ENCODE results near the gene CMSS1.

The CMSS1 gene

DNA sequence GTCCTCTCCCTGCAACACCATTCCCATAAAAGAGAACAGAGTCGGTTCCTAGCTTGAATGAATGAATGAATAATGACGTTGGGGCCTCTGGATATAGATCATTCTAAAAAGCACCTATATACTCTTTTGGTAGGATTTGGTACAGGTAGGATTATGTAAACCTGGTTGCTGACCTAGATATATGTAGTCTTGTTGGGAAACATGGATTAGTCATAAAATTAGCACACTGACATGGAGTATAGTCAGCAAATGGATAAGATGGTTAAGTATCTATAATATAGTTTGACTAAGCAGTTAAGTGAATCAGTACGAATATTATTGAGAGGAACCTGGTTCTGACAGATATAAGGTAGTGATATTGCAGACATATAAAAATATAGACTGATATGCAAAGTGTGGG, 154.1 kb downstream of the CMSS1 start:
- Histone ChIP-seq H3K27me3 (ENCODE audit: insufficient read depth, low read length) (no peaks in the 10 kb centered on the region), H3K27ac (ENCODE audit: low read depth, low read length) (no peak overlapping the region), H3K36me3 (ENCODE audit: insufficient read depth, low read length) (no peaks in the 10 kb centered on the region), H3K4me3 (ENCODE audit: low read depth, low read length) (no peak overlapping the region), H2AFZ (ENCODE audit: low read length, unreplicated experiment) (no peak overlapping the region), H3K4me1 (ENCODE audit: control insufficient read depth, insufficient read depth, low read length, unreplicated experiment) (no peaks in the 10 kb centered on the region), H3K79me2 (ENCODE audit: control insufficient read depth, insufficient read depth, low read length, unreplicated experiment) (no peaks in the 10 kb centered on the region)

DNA sequence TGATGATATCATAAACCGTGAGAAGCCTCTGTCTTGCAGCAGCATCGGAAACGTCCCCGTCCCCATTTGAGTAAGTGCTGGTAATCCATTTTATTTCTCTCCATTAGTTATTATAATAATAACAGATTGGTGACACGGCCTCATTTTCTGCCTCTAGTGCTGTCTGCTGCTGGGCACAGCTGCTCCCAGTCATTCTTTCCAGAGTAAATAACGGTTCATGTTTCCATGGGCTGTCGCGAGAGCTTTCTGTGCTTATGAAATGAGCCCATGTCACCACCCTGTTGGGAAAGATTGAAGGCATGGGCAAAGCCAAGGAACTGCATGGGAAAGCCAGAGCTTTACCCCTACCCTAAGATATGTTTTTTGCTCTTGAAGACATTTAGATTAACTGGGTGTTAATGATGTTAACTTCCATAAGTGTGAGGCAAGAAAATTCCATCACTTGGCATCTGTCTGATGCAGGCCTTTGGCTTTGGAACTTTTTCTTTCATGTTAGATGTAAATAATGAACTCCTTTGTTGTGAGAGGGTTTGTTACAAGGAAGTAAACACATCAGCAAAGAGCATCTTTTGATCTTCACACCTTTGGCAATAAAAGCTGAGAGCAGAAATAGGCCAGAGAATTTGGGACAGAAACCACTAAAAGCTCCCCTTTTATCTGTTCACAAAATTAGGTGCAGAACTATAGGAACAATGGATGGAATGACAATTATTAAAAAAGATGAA, 154.9 kb downstream of the CMSS1 start:
- H3K79me2 ChIP-seq (ENCODE audit: control insufficient read depth, insufficient read depth, low read length, unreplicated experiment) = no peaks in the 10 kb centered on the region
- no peak overlapping the region for H3K4me3 ChIP-seq (ENCODE audit: low read depth, low read length)
- no peak overlapping the region for H3K27ac ChIP-seq (ENCODE audit: low read depth, low read length)
- H2AFZ ChIP-seq (ENCODE audit: low read length, unreplicated experiment) = no peak overlapping the region
- H3K36me3 ChIP-seq (ENCODE audit: insufficient read depth, low read length) = no peaks in the 10 kb centered on the region
- H3K4me1 ChIP-seq (ENCODE audit: control insufficient read depth, insufficient read depth, low read length, unreplicated experiment) = no peaks in the 10 kb centered on the region
- no peaks in the 10 kb centered on the region for H3K27me3 ChIP-seq (ENCODE audit: insufficient read depth, low read length)

DNA sequence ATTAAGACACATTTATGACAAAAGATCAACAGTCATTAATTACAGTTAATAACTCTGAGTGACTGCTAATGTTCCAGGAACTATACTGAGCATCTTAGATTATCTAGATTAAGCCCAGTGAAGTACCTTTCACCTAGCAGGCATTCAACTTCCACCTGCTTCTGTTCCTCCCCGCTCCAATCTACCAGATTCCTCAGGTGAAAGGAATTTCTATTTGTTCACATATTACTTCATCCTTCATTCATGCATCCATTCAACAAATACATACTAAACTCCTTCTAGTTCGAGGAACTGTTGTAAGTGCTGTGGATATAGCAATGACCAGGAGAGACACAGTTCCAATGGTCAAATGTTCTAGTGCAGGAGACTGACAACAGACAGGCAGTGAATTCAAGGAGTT, 157.3 kb downstream of the CMSS1 start:
- H3K4me1 ChIP-seq (ENCODE audit: control insufficient read depth, insufficient read depth, low read length, unreplicated experiment) = no peaks in the 10 kb centered on the region
- no peak overlapping the region for H2AFZ ChIP-seq (ENCODE audit: low read length, unreplicated experiment)
- H3K27ac ChIP-seq (ENCODE audit: low read depth, low read length) = no peak overlapping the region
- no peaks in the 10 kb centered on the region for H3K36me3 ChIP-seq (ENCODE audit: insufficient read depth, low read length)
- H3K27me3 ChIP-seq (ENCODE audit: insufficient read depth, low read length) = no peaks in the 10 kb centered on the region
- H3K79me2 ChIP-seq (ENCODE audit: control insufficient read depth, insufficient read depth, low read length, unreplicated experiment) = no peaks in the 10 kb centered on the region
- no peak overlapping the region for H3K4me3 ChIP-seq (ENCODE audit: low read depth, low read length)

DNA sequence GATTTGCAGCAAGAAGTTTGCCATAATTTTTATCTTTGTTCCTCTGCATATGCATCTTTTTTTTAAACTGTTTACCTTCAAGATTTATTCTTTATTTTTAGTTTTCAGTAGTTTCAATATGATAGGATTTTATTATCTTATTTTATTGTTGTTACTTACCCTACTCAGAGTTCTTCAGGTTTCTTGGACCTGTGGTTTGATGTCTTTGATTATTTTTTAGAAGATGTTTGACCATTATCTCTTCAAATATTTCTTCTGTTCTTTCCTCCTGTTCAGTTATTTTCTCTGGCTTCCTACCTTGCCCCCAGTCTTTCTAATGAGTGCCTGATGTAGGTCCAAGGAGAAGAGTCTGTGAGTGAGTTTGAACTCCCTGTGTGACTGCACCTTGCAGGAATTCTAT, 158.9 kb downstream of the CMSS1 start:
- H3K4me1 ChIP-seq (ENCODE audit: control insufficient read depth, insufficient read depth, low read length, unreplicated experiment) = no peaks in the 10 kb centered on the region
- H3K79me2 ChIP-seq (ENCODE audit: control insufficient read depth, insufficient read depth, low read length, unreplicated experiment) = no peaks in the 10 kb centered on the region
- H3K36me3 ChIP-seq (ENCODE audit: insufficient read depth, low read length) = no peaks in the 10 kb centered on the region
- H3K4me3 ChIP-seq (ENCODE audit: low read depth, low read length) = no peak overlapping the region
- H2AFZ ChIP-seq (ENCODE audit: low read length, unreplicated experiment) = no peak overlapping the region
- H3K27ac ChIP-seq (ENCODE audit: low read depth, low read length) = no peak overlapping the region
- no peaks in the 10 kb centered on the region for H3K27me3 ChIP-seq (ENCODE audit: insufficient read depth, low read length)

DNA sequence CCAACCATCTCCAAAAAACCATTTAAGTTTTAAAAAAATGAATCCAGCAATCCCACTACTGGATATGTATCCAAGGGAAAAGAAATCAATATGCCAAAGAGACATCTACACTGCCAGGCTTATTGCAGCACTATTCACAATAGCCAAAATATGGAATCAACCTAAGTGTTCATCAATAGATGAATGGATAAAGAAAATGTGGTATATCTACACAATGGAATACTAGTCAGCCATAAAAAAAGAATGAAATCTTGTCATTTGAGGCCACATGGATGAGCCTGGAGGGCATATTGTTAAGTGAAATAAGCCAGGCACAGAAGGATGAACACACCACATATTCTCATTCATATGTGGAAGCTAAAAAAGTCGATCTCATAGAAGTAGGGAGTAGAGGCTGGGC, 160.6 kb downstream of the CMSS1 start:
- Histone ChIP-seq H3K4me1 (ENCODE audit: control insufficient read depth, insufficient read depth, low read length, unreplicated experiment) (no peaks in the 10 kb centered on the region), H3K27ac (ENCODE audit: low read depth, low read length) (no peak overlapping the region), H3K27me3 (ENCODE audit: insufficient read depth, low read length) (no peaks in the 10 kb centered on the region), H2AFZ (ENCODE audit: low read length, unreplicated experiment) (no peak overlapping the region), H3K4me3 (ENCODE audit: low read depth, low read length) (no peak overlapping the region), H3K36me3 (ENCODE audit: insufficient read depth, low read length) (no peaks in the 10 kb centered on the region), H3K79me2 (ENCODE audit: control insufficient read depth, insufficient read depth, low read length, unreplicated experiment) (no peaks in the 10 kb centered on the region)

DNA sequence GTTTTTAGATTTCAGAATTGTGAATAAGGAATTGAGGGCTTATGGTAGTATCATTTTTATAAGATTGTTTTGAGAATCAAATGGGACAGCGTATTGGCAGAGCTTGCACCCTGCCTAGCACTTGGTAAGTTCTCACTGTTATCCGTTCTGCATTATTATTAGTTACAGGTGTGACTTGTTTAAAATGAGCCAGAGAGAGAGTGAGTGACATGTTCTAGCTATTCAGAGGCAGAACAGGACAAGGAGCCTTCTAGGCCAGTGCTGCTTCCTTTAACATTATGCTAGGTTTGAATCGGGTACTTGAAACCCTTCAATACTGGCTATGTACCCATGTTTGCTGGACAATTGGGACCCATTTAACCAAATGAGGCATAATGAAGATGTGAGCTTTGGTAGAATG, 162.9 kb downstream of the CMSS1 start:
- Histone ChIP-seq H3K4me3 (ENCODE audit: low read depth, low read length) (no peak overlapping the region), H3K36me3 (ENCODE audit: insufficient read depth, low read length) (no peaks in the 10 kb centered on the region), H3K27me3 (ENCODE audit: insufficient read depth, low read length) (no peaks in the 10 kb centered on the region), H2AFZ (ENCODE audit: low read length, unreplicated experiment) (no peak overlapping the region), H3K79me2 (ENCODE audit: control insufficient read depth, insufficient read depth, low read length, unreplicated experiment) (no peaks in the 10 kb centered on the region), H3K27ac (ENCODE audit: low read depth, low read length) (no peak overlapping the region), H3K4me1 (ENCODE audit: control insufficient read depth, insufficient read depth, low read length, unreplicated experiment) (no peaks in the 10 kb centered on the region)

DNA sequence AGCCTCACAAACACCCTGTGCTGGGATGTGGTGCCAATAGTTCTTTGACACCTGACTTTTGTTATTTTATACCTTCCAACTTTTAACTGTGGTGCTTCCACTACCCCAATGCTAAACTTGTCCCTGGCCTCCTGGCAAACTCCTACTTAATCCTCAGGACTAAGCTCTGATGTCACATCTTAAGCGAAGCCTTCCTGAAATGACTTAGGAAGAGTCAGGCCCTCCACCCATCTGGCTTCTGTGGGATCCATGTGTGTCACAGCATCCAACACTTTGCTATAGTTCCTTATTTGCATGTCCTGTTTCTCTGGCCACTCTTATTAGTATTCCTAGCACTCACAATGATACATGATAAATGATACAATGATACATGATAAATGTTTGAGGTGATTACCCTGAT, 163.5 kb downstream of the CMSS1 start:
- Histone ChIP-seq H3K4me3 (ENCODE audit: low read depth, low read length) (no peak overlapping the region), H3K27ac (ENCODE audit: low read depth, low read length) (no peak overlapping the region), H3K36me3 (ENCODE audit: insufficient read depth, low read length) (no peaks in the 10 kb centered on the region), H3K4me1 (ENCODE audit: control insufficient read depth, insufficient read depth, low read length, unreplicated experiment) (no peaks in the 10 kb centered on the region), H3K79me2 (ENCODE audit: control insufficient read depth, insufficient read depth, low read length, unreplicated experiment) (no peaks in the 10 kb centered on the region), H3K27me3 (ENCODE audit: insufficient read depth, low read length) (no peaks in the 10 kb centered on the region), H2AFZ (ENCODE audit: low read length, unreplicated experiment) (no peak overlapping the region)

DNA sequence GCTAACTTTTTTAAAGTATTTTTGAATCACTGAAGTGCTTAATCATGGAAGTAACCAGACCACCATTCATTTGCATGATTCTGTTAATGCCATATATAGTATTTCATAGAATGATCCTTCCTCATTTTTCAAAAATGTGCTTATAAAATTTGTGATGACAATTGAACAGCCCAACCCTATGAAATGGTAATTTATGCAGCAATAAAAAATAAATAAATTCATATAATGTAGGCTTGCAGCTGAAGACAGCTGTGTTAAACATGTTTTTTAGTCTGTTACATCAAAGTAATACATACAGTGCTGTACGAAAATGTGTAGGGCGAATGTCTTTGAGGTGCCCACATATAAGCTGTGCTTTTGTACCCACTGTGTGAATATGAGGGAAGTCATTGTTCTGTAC, 165.0 kb downstream of the CMSS1 start:
- no peak overlapping the region for H3K27ac ChIP-seq (ENCODE audit: low read depth, low read length)
- no peaks in the 10 kb centered on the region for H3K4me1 ChIP-seq (ENCODE audit: control insufficient read depth, insufficient read depth, low read length, unreplicated experiment)

DNA sequence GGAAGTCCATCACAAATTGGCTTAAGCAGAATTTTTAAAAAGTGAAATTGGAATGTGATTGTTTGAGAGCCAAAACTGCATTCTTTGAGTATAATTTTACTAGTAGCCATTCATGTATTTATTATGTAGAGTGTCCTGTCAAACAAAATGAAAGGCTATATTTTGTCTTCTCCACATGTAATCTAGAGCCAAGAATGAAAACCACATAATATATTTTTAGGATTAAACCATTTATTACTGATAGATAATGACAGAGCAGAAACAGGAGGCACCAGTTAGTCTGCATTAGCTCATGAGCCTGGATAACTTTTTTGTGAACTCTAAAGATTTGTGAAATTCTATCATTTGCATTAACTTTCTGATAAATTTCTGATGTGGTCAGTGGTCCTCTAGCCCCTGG, 166.5 kb downstream of the CMSS1 start:
- H3K4me3 ChIP-seq (ENCODE audit: low read depth, low read length) = no peak overlapping the region
- no peaks in the 10 kb centered on the region for H3K36me3 ChIP-seq (ENCODE audit: insufficient read depth, low read length)
- H3K27me3 ChIP-seq (ENCODE audit: insufficient read depth, low read length) = no peaks in the 10 kb centered on the region
- no peak overlapping the region for H3K27ac ChIP-seq (ENCODE audit: low read depth, low read length)
- H3K79me2 ChIP-seq (ENCODE audit: control insufficient read depth, insufficient read depth, low read length, unreplicated experiment) = no peaks in the 10 kb centered on the region
- H2AFZ ChIP-seq (ENCODE audit: low read length, unreplicated experiment) = no peak overlapping the region
- no peaks in the 10 kb centered on the region for H3K4me1 ChIP-seq (ENCODE audit: control insufficient read depth, insufficient read depth, low read length, unreplicated experiment)

More for the DNA sequence above, 165.0 kb downstream of the CMSS1 start:
- H3K27me3 ChIP-seq (ENCODE audit: insufficient read depth, low read length) = no peaks in the 10 kb centered on the region
- H3K36me3 ChIP-seq (ENCODE audit: insufficient read depth, low read length) = no peaks in the 10 kb centered on the region
- H3K4me3 ChIP-seq (ENCODE audit: low read depth, low read length) = no peak overlapping the region
- no peaks in the 10 kb centered on the region for H3K79me2 ChIP-seq (ENCODE audit: control insufficient read depth, insufficient read depth, low read length, unreplicated experiment)
- no peak overlapping the region for H2AFZ ChIP-seq (ENCODE audit: low read length, unreplicated experiment)

DNA sequence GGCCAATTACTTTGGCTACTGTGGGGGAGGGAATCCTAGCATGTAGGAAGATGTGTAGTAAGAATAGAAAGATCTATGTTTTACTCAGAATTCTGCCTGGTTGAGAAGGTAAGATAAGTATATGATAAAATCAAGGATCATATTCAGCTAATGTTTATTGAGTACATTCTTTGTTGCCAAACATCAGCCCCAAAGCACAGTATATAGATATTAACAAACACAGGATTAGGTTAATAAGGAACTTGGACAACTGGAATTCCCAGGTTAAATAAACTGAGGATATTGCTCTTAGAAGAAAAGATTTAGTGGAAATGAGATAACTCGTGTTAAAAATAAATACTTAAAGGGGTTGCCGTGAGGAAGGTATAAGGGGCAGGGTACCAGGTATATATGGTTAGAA, 167.0 kb downstream of the CMSS1 start:
- Histone ChIP-seq H3K4me3 (ENCODE audit: low read depth, low read length) (no peak overlapping the region), H3K36me3 (ENCODE audit: insufficient read depth, low read length) (no peaks in the 10 kb centered on the region), H3K27ac (ENCODE audit: low read depth, low read length) (no peak overlapping the region), H3K4me1 (ENCODE audit: control insufficient read depth, insufficient read depth, low read length, unreplicated experiment) (no peaks in the 10 kb centered on the region), H3K27me3 (ENCODE audit: insufficient read depth, low read length) (no peaks in the 10 kb centered on the region), H3K79me2 (ENCODE audit: control insufficient read depth, insufficient read depth, low read length, unreplicated experiment) (no peaks in the 10 kb centered on the region), H2AFZ (ENCODE audit: low read length, unreplicated experiment) (no peak overlapping the region)

DNA sequence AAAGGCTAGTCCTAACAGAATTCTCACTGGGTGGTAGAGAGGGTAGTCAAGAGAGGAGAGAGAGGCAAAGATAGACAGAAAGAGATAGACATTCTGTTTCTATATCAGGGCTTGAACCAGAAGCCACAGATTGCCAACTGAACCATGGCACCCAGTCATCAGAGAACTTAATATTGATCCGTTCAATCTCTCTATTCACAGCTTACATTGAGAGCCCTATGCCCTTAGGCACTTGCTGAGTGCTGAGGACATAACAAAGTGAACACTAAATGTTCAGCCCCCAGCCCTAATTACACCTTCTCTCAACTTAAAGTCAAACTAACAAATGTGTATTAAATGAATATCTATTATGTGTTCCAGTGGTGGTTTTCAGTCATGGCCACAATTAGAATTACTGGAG, 172.5 kb downstream of the CMSS1 start:
- no peak overlapping the region for H2AFZ ChIP-seq (ENCODE audit: low read length, unreplicated experiment)
- H3K79me2 ChIP-seq (ENCODE audit: control insufficient read depth, insufficient read depth, low read length, unreplicated experiment) = no peaks in the 10 kb centered on the region
- H3K36me3 ChIP-seq (ENCODE audit: insufficient read depth, low read length) = peaks cover 3% of the 10 kb centered on the region; the same call in 1 of the 2 replicates
- H3K4me3 ChIP-seq (ENCODE audit: low read depth, low read length) = no peak overlapping the region
- no peak overlapping the region for H3K27ac ChIP-seq (ENCODE audit: low read depth, low read length)
- H3K27me3 ChIP-seq (ENCODE audit: insufficient read depth, low read length) = no peaks in the 10 kb centered on the region
- H3K4me1 ChIP-seq (ENCODE audit: control insufficient read depth, insufficient read depth, low read length, unreplicated experiment) = no peaks in the 10 kb centered on the region

Data from ACC112 (cell line).